ENCODE results near the gene NR4A1. TPM values are rescaled to one million over a fixed set of nuclear protein-coding genes. Genes with fewer than 3 reads are reported as not detected.

The NR4A1 gene
- total and polyA plus RNA-seq, 10 donors, result 11.8 to 113 (median 50.3) TPM

- 70 to 80% (median 77%) methylated on average over 4 of the region's 4 CpGs for WGBS, 5 donors
- intact Hi-C loops (cut with DNase I; ENCODE audit: low total_unique reads), result no loop called here
- peaks cover 0 to 3% (median under 1%) of the 10 kb centered on the region in 6 donors for H3K36me3 ChIP-seq
Observed at GRCh38 chr12:52049286-52049685, 2.0 kb upstream of the NR4A1 start.

GRCh38 chr12:52049688-52050087, 1.6 kb upstream of the NR4A1 start:
- DNase-seq, result no peak
- peaks cover 26 to 91% (median 53%) of the 10 kb centered on the region in 6 donors for H3K4me1 ChIP-seq
- intact Hi-C loops (cut with DNase I; ENCODE audit: low total_unique reads), result no loop called here
- 79 to 93% (median 81%) methylated on average over 5 of the region's 5 CpGs for WGBS, 5 donors
- TF ChIP-seq POLR2A (IDR thresholded peaks at IDR 0.05) (no peak), CTCF (IDR thresholded peaks at IDR 0.05 in 8 of 11, conservative IDR thresholded peaks at IDR 0.05 in 3 of 11) (no peak), POLR2AphosphoS5 (IDR thresholded peaks at IDR 0.05) (no peak)
- H3K27me3 ChIP-seq (replicated peaks in 1 of 7), result peaks cover 0 to 8% (median 0%) of the 10 kb centered on the region in 7 donors
- peaks cover 0 to 7% (median 5%) of the 10 kb centered on the region in 6 donors for H3K36me3 ChIP-seq
- H3K27ac ChIP-seq, result peak overlapping the region in 3 of 8 donors; percentile 91 to 93 (median 91)
- no peak overlapping the region for H3K4me3 ChIP-seq
- H3K9me3 ChIP-seq, result no peaks in the 10 kb centered on the region

More at GRCh38 chr12:52049286-52049685, 2.0 kb upstream of the NR4A1 start:
- no peak overlapping the region for H3K4me3 ChIP-seq
- H3K9me3 ChIP-seq, result no peaks in the 10 kb centered on the region
- H3K27me3 ChIP-seq (replicated peaks in 1 of 7), result peaks cover 0 to 8% (median 0%) of the 10 kb centered on the region in 7 donors
- DNase-seq, result peak; percentile 54
- peaks cover 26 to 95% (median 53%) of the 10 kb centered on the region in 6 donors for H3K4me1 ChIP-seq
- TF ChIP-seq POLR2AphosphoS5 (IDR thresholded peaks at IDR 0.05), result no peak
- TF ChIP-seq POLR2A (IDR thresholded peaks at IDR 0.05), result no peak
- no peak for TF ChIP-seq CTCF (IDR thresholded peaks at IDR 0.05 in 8 of 11, conservative IDR thresholded peaks at IDR 0.05 in 3 of 11)
- H3K27ac ChIP-seq, result no peak overlapping the region

- WGBS, 5 donors, result 27 to 31% (median 30%) methylated on average over 12 to 16 of the region's 16 CpGs
- peak; percentile 79 for DNase-seq
- intact Hi-C loops (cut with DNase I; ENCODE audit: low total_unique reads), result no loop called here
- Histone ChIP-seq H3K36me3 (peaks cover 0 to 12% (median 8%) of the 10 kb centered on the region in 6 donors), H3K4me3 (peak overlapping the region; percentile 31 to 79 (median 53)), H3K27ac (peak overlapping the region; percentile 85 to 94 (median 92)), H3K4me1 (peaks cover 24 to 85% (median 49%) of the 10 kb centered on the region in 6 donors), H3K27me3 (replicated peaks in 1 of 7) (peaks cover 0 to 8% (median 0%) of the 10 kb centered on the region in 7 donors), H3K9me3 (no peaks in the 10 kb centered on the region)
- no peak for TF ChIP-seq POLR2AphosphoS5 (IDR thresholded peaks at IDR 0.05)
- TF ChIP-seq CTCF (IDR thresholded peaks at IDR 0.05 in 8 of 11, conservative IDR thresholded peaks at IDR 0.05 in 3 of 11), result no peak
- TF ChIP-seq POLR2A (IDR thresholded peaks at IDR 0.05), result no peak
Observed at GRCh38 chr12:52050116-52050757, 1.0 kb upstream of the NR4A1 start.

- no peak for DNase-seq
- Histone ChIP-seq H3K36me3 (peaks cover 0 to 36% (median 22%) of the 10 kb centered on the region in 6 donors), H3K27me3 (replicated peaks in 1 of 7) (peaks cover 0 to 8% (median 0%) of the 10 kb centered on the region in 7 donors), H3K4me1 (peaks cover 11 to 62% (median 31%) of the 10 kb centered on the region in 6 donors), H3K27ac (peak overlapping the region in 4 of 8 donors; percentile 91 to 93 (median 92)), H3K9me3 (no peaks in the 10 kb centered on the region), H3K4me3 (peak overlapping the region in 6 of 8 donors; percentile 17 to 79 (median 53))
- intact Hi-C loops (cut with DNase I; ENCODE audit: low total_unique reads), result no loop called here
- TF ChIP-seq POLR2A (IDR thresholded peaks at IDR 0.05) (no peak), CTCF (IDR thresholded peaks at IDR 0.05 in 8 of 11, conservative IDR thresholded peaks at IDR 0.05 in 3 of 11) (no peak), POLR2AphosphoS5 (IDR thresholded peaks at IDR 0.05) (peak in 2 of 3 donors; percentile 47 to 52)
- WGBS, 5 donors, result 67 to 76% (median 74%) methylated on average over 6 to 7 of the region's 7 CpGs
Observed at GRCh38 chr12:52052468-52053186, 1.4 kb downstream of the NR4A1 start.
